Astrocyte of the cerebellum (primary cell): ENCODE results near the gene ZBTB20.

Experiments used
- DNase-seq: peaks from one replicate; pipeline ENCODE4 v3.0.0-alpha.2; 2011; ENCODE audit warnings: low read depth
- H3K4me3 ChIP-seq: 2 replicates; pipeline ENCODE4 v1.5.1; 2011; ENCODE audit warnings: mild to moderate bottlenecking, low read depth, low read length, moderate library complexity
- in situ Hi-C: cut with HindIII; loops from 2 replicates; pipeline ENCODE4 v1.10.0; 2017; ENCODE audit warnings: low sequenced_read_pairs
- TF ChIP-seq, protein P1 (sequence below): IDR thresholded peaks from 2 replicates; pipeline ENCODE4 v1.5.1; 2012; ENCODE audit warnings: low read length, low read depth, moderate library complexity, mild to moderate bottlenecking; ENCODE audit errors: missing control alignments

ZBTB20 gene

DNA sequence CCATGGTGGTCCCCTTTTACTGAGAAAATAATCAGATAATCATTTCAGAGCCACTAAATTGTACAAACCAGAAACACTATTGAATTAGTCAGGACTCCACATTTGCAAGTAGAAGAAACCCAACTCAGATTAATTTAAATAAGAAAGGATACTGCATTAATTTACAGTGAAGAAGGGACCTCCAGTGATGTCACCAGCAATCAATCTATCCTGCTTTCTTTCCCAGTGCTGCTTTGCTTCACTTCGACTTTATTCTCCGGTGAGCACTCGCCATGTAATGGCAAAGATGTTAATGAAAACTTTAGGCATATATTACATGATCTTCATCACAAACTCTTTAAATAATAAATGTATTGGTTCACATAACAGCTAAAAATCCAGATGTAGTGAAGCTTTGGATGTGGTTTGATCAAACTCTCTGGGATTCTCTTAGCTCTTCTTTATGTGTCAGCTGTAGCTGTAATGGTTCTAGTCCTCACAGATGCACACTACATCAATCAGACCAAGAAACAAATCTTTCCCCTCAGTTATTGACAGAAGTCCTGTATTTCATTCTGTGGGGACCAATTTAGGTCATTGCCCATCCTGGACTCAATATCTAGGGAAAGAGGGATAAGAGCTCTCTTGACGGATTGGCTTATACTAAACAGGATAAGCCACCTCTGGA, 14.2 kb upstream of the ZBTB20 start:
- DNase-seq = no peak
- TF ChIP-seq, protein P1, sequence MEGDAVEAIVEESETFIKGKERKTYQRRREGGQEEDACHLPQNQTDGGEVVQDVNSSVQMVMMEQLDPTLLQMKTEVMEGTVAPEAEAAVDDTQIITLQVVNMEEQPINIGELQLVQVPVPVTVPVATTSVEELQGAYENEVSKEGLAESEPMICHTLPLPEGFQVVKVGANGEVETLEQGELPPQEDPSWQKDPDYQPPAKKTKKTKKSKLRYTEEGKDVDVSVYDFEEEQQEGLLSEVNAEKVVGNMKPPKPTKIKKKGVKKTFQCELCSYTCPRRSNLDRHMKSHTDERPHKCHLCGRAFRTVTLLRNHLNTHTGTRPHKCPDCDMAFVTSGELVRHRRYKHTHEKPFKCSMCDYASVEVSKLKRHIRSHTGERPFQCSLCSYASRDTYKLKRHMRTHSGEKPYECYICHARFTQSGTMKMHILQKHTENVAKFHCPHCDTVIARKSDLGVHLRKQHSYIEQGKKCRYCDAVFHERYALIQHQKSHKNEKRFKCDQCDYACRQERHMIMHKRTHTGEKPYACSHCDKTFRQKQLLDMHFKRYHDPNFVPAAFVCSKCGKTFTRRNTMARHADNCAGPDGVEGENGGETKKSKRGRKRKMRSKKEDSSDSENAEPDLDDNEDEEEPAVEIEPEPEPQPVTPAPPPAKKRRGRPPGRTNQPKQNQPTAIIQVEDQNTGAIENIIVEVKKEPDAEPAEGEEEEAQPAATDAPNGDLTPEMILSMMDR = no peak
- in situ Hi-C loops = no loop called here
- H3K4me3 ChIP-seq = no peak overlapping the region

DNA sequence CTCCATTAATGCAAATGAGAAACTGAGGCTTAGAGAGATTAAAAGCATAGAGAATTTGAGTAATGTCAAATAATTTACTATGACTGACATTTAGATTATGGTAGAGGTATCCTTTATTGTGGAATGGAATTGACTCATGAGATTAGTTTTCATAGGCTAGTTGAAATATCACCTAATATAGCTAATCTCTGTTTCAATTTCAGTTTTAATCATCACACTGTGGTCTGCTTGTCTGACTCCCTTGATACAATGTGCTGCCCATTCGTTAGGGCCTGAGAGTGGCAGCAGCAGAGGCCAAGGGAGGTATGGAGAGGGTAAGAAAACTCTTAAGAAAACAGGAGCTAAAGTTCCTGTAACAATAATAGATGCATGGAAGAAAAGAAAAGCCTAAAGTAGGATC, 13.2 kb upstream of the ZBTB20 start:
- H3K4me3 ChIP-seq = no peak overlapping the region
- DNase-seq = no peak
- TF ChIP-seq, protein P1 = no peak
- in situ Hi-C loops = no loop called here

DNA sequence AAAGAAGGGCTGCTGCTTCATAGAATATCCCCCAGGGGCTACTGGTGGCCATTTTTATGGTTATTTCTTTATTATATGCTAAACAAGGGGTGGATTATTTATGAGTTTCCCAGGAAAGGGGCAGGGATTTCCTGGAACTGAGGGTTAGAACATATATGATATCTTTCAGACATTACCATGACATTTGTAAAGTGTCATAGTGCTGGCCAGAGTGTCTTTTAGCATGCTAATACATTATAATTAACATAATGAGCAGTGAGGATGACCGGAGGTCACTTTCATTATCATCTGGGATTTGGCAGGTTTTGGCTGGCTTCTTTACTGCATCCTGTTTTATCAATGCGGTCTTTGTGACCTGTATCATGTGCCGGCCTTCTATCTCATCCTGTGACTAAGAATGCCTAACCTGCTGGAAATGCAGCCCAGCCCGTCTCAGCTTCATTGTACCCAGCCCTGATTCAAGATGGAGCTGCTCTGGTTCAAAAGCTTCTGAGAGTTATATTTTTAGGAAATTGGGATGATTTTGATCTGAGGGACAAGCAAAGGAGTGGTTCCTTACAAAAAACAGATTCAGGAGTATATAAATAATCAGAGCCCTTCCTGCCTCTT, 9.1 kb upstream of the ZBTB20 start:
- TF ChIP-seq, protein P1 = no peak
- H3K4me3 ChIP-seq = no peak overlapping the region
- DNase-seq = no peak
- in situ Hi-C loops = no loop called here

DNA sequence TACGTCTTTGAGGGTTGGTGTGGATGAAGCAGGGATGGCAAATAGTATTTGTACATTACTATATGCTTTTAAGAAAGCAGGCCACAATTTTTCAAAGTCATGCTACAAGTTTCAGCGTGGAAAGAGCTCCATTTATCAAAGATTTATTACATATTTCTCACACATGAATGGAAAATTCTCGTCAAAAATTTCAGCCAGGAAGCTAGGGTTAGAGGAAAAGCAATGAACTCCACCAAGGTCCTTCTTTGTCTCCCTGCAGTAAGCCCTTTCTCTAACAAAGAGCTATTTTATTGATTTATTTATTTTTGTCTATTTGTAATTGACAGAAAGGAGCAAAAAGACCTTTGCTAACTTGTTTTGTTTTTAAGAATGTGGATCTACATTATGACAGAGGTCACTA, 7.5 kb upstream of the ZBTB20 start:
- TF ChIP-seq, protein P1 = no peak
- no peak for DNase-seq
- no peak overlapping the region for H3K4me3 ChIP-seq
- in situ Hi-C loops = no loop called here

DNA sequence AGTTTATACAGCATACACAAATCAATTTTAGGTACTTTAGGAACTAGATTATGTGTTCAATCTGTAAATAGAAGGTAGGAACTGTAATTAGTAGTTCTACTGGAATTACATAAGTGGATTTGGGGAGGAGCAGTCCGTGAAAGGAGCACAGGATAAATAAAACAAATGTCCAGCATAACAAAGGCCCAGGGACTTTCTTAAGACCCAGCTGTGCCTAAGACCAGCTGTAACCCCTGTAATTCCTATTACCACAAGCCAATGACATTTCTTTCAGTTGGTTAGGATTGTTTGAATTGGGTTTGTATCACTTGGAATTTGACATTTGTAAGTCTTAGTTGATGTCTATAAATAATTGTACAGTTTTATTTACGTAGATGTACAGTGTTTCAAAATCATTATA, 4.8 kb upstream of the ZBTB20 start:
- TF ChIP-seq, protein P1 = no peak
- H3K4me3 ChIP-seq = no peak overlapping the region
- DNase-seq = no peak
- in situ Hi-C loops = no loop called here

DNA sequence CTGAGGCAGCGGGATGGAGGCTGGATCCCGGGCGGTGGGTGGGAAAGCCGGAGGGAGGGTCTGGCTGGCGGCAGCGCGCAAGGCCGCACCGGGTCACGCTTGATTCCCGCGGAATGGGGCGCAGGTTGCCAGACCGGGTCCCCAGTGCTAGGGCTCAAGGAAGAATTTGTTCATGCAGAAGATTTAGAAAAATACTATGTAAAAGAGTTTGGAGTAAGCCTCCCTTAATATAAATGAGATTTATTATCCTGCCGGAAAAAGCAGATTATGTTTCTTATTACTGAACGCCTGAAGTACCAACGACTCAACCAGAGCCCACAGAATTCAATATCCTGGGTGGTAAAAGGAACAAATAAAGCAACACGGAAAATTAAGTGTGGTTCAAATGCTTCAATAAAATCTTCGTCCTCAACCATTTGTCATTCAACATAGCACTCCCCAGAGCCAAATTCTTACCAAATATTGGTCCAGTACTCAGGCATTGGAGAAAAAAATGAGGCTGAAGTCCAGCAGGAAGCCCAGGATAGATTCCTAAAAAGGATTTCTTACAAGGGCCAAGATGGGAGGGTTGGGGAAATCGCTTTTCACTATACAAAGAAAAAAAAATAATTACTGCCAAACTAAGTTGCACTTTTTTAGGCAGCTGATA, 1.2 kb upstream of the ZBTB20 start:
- peak overlapping the region; percentile 54 for H3K4me3 ChIP-seq
- in situ Hi-C loops = no loop called here
- TF ChIP-seq, protein P1 = no peak
- DNase-seq = no peak
